GM12801 (cell line): ENCODE measurements around the gene SFXN5.

Source experiments
- CTCF ChIP-seq: IDR thresholded peaks from one replicate; pipeline ENCODE4 v1.5.1; 2011; ENCODE audit warnings: control low read depth; ENCODE audit not compliant: insufficient read length; ENCODE audit errors: extremely low read depth

The SFXN5 gene

GRCh38 chr2:72936660-72937355, 134.7 kb downstream of the SFXN5 start:
- no peak for TF ChIP-seq CTCF

- no peak for TF ChIP-seq CTCF
Observed at GRCh38 chr2:72935611-72935957, 135.9 kb downstream of the SFXN5 start.

- TF ChIP-seq CTCF: no peak
Observed at GRCh38 chr2:72934683-72935610, 136.6 kb downstream of the SFXN5 start.

- no peak for TF ChIP-seq CTCF
Observed at GRCh38 chr2:72933646-72934151, 137.8 kb downstream of the SFXN5 start.

GRCh38 chr2:72933207-72933606, 138.3 kb downstream of the SFXN5 start:
- no peak for TF ChIP-seq CTCF

GRCh38 chr2:72932805-72933204, 138.7 kb downstream of the SFXN5 start:
- TF ChIP-seq CTCF: no peak

GRCh38 chr2:72932045-72932740, 139.3 kb downstream of the SFXN5 start:
- no peak for TF ChIP-seq CTCF
